HepG2 (cell line): ENCODE results near the gene DGCR8. TPM values are rescaled to one million over a fixed set of nuclear protein-coding genes. Genes with fewer than 3 reads are reported as not detected.

Experiments
- CBX5 ChIP-seq: sonication (generic); formaldehyde crosslinking; IDR thresholded peaks from 2 replicates; pipeline ENCODE4 v1.4.0; 2020; ENCODE audit warnings: missing genetic modification reagents, borderline replicate concordance
- DPF2 ChIP-seq: sonication (generic); formaldehyde crosslinking; IDR thresholded peaks from 2 replicates; pipeline ENCODE4 v1.4.0; 2020; ENCODE audit warnings: mild to moderate bottlenecking, low read depth, missing genetic modification reagents, borderline replicate concordance
- KDM1A ChIP-seq: IDR thresholded peaks from 2 replicates; pipeline ENCODE4 v1.6.1; 2016; ENCODE audit warnings: missing compliant biosample characterization
- KLF11 ChIP-seq: IDR thresholded peaks from 2 replicates; pipeline ENCODE4 v1.6.1; 2016; ENCODE audit warnings: missing compliant biosample characterization
- PHF5A ChIP-seq: IDR thresholded peaks from one replicate; pipeline ENCODE4 v1.6.1; 2018; ENCODE audit warnings: low read depth, missing genetic modification reagents; ENCODE audit not compliant: unreplicated experiment
- RARA ChIP-seq: IDR thresholded peaks from 2 replicates; pipeline ENCODE4 v1.6.1; 2016; ENCODE audit warnings: missing genetic modification reagents, missing compliant biosample characterization
- RFX3 ChIP-seq: IDR thresholded peaks from 2 replicates; pipeline ENCODE4 v1.6.1; 2016; ENCODE audit warnings: missing biosample characterization, missing genetic modification reagents
- SMC3 ChIP-seq: IDR thresholded peaks from 2 replicates; pipeline ENCODE4 v1.6.1; 2011; ENCODE audit warnings: low read length, improper control_type of control experiment
- SOX13 ChIP-seq, 3 experiments: fragments of 450-650 bp in 1 of 3; sonication (generic) in 1 of 3; formaldehyde crosslinking in 1 of 3; IDR thresholded peaks in 2 of 3; conservative IDR thresholded peaks in 1 of 3; 2 replicates each; pipeline versions ENCODE4 v1.5.0 to v1.6.1; 2016 to 2020; ENCODE audit warnings: antibody characterized with exemption in 1 of 3, mild to moderate bottlenecking in 1 of 3, missing compliant biosample characterization in 1 of 3, missing genetic modification reagents in 1 of 3, moderate library complexity in 1 of 3
- SP4 ChIP-seq: sonication (generic); formaldehyde crosslinking; IDR thresholded peaks from 2 replicates; pipeline ENCODE4 v1.8.1; 2023; ENCODE audit warnings: mild to moderate bottlenecking, missing genetic modification reagents
- TBX2 ChIP-seq: sonication (generic); formaldehyde crosslinking; IDR thresholded peaks from 2 replicates; pipeline ENCODE4 v1.5.0; 2020; ENCODE audit warnings: missing genetic modification reagents, mild to moderate bottlenecking, borderline replicate concordance
- TBX3 ChIP-seq: fragments of 450-650 bp; IDR thresholded peaks from 2 replicates; pipeline ENCODE4 v1.6.1; 2017; ENCODE audit warnings: antibody characterized with exemption, mild to moderate bottlenecking, inconsistent platforms, borderline replicate concordance
- THYN1 ChIP-seq: sonication (generic); formaldehyde crosslinking; IDR thresholded peaks from 2 replicates; pipeline ENCODE4 v1.8.1; 2023; ENCODE audit warnings: low read depth, mild to moderate bottlenecking, moderate library complexity, missing genetic modification reagents, borderline replicate concordance
- TP53 ChIP-seq: sonication (generic); formaldehyde crosslinking; conservative IDR thresholded peaks from 2 replicates; pipeline ENCODE4 v1.4.0; 2020; ENCODE audit warnings: missing genetic modification reagents
- TSC22D2 ChIP-seq: sonication (generic); formaldehyde crosslinking; IDR thresholded peaks from 2 replicates; pipeline ENCODE4 v1.5.1; 2020; ENCODE audit warnings: missing genetic modification reagents, mild to moderate bottlenecking, borderline replicate concordance
- ZFP36L1 ChIP-seq: sonication (generic); formaldehyde crosslinking; IDR thresholded peaks from 2 replicates; pipeline ENCODE4 v1.8.0; 2022; ENCODE audit warnings: mild to moderate bottlenecking, missing genetic modification reagents, moderate library complexity
- ZMYM3 ChIP-seq: sonication (generic); formaldehyde crosslinking; IDR thresholded peaks from 2 replicates; pipeline ENCODE4 v1.5.1; 2020; ENCODE audit warnings: mild to moderate bottlenecking, missing genetic modification reagents
- ZNF124 ChIP-seq: sonication (generic); formaldehyde crosslinking; IDR thresholded peaks from 2 replicates; pipeline ENCODE4 v1.4.0; 2020; ENCODE audit warnings: missing genetic modification reagents
- ZNF205 ChIP-seq: IDR thresholded peaks from 2 replicates; pipeline ENCODE4 v1.6.1; 2018; ENCODE audit warnings: missing biosample characterization, missing genetic modification reagents
- ZNF235 ChIP-seq: sonication (generic); formaldehyde crosslinking; IDR thresholded peaks from 2 replicates; pipeline ENCODE4 v1.8.1; 2023; ENCODE audit warnings: mild to moderate bottlenecking, missing genetic modification reagents, borderline replicate concordance
- ZNF510 ChIP-seq: sonication (generic); formaldehyde crosslinking; IDR thresholded peaks from 2 replicates; pipeline ENCODE4 v1.4.0; 2020; ENCODE audit warnings: low read depth, mild to moderate bottlenecking, missing genetic modification reagents
- ZNF547 ChIP-seq: sonication (generic); formaldehyde crosslinking; IDR thresholded peaks from 2 replicates; pipeline ENCODE4 v1.5.1; 2020; ENCODE audit warnings: mild to moderate bottlenecking, missing genetic modification reagents
- ZNF616 ChIP-seq: sonication (generic); formaldehyde crosslinking; IDR thresholded peaks from 2 replicates; pipeline ENCODE4 v1.5.0; 2020; ENCODE audit warnings: low read depth, mild to moderate bottlenecking, missing genetic modification reagents
- ZNF773 ChIP-seq: sonication (generic); formaldehyde crosslinking; IDR thresholded peaks from 2 replicates; pipeline ENCODE4 v1.4.0; 2020; ENCODE audit warnings: missing genetic modification reagents, borderline replicate concordance
- ZSCAN29 ChIP-seq: sonication (generic); formaldehyde crosslinking; conservative IDR thresholded peaks from 2 replicates; pipeline ENCODE4 v1.4.0; 2020; ENCODE audit warnings: mild to moderate bottlenecking, missing genetic modification reagents
- polyA plus RNA-seq, 8 experiments: library from polyadenylated mRNA; depleted of rRNA in 3 of 8; stranded (reverse) in 7 of 8; unstranded in 1 of 8; fragments of >200 nt; fragmentation: Illumina TruSeq in 4 of 8; extraction: Trizol in 4 of 8; gene quantifications; 2 replicates each; pipeline versions ENCODE4 v1.2.1 to v1.2.3, GENCODE V29; 2011 to 2016; ENCODE audit warnings: low read depth in 4 of 8, missing spikeins in 1 of 8, mixed read lengths in 1 of 8; ENCODE audit not compliant: insufficient read depth in 1 of 8
- total RNA-seq, 5 experiments: library from RNA; depleted of rRNA; stranded (reverse); fragments of >200 nt; fragmentation: Illumina TruSeq; extraction: Trizol; gene quantifications; 2 replicates each; pipeline ENCODE4 v1.2.3, GENCODE V29; 2016; ENCODE audit warnings: low read depth in 1 of 5
- TF ChIP-seq, protein P1 (sequence below): sonication (generic); formaldehyde crosslinking; IDR thresholded peaks from 2 replicates; pipeline ENCODE4 v1.8.1; 2022; ENCODE audit warnings: mild to moderate bottlenecking, missing genetic modification reagents
- TF ChIP-seq, protein P2 (sequence below): sonication (generic); IDR thresholded peaks from 2 replicates; pipeline ENCODE4 v1.6.1; 2016; ENCODE audit warnings: low read depth, borderline replicate concordance
- TF ChIP-seq, protein P3 (sequence below): sonication (generic); formaldehyde crosslinking; IDR thresholded peaks from 2 replicates; pipeline ENCODE4 v1.9.0; 2022; ENCODE audit warnings: missing genetic modification reagents, mild to moderate bottlenecking, borderline replicate concordance

DGCR8 gene
- total and polyA plus RNA-seq, 2 of the 13 experiments (the other 11 are each of a cell fraction or from before 2014, with no cell fraction given) = 10.2 to 23.2 TPM

DNA sequence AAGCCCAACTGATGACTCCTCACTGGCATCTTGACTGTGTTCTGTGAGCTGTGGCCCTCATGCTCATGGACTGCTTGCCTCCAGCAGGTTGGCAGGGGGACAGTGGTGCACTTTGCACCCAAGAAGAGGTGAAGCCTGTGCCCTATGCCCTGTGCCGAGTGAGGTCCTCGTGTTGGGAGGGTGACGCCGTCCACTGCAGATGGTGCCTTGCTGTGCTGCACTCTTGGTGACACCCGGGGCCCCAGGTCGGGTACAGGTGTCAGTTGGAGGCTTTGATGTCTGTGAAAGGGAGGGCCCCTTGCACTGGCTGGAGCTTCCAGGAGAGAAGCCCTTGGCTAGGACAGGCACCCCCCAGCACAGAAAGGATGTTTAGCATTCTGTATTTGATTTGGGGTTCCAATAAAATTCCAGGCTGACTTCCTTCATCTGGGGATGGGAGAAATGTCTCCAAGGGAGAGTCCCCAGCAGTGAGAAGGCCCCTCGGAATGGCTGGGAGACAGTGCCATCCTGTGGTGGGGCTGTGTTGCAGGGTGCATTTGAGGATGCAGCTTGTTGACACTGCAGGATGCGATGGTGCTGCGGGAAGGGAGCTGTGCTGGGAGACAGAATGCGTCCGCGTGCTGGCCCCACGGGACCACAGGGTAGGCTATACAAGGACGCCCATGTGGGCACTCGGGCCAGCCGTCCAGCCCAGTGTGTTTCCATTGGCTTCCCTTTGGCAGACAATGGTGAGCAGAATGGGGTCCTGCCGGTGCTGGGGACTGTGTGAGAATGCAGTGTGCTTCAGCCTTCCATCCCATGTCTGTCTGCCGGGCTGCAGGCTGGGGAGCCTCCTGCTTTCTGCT is 49.1 kb downstream of the DGCR8 start (continued):
- TF ChIP-seq ZNF235 (CRISPR knock-in tag) (no peak), RARA (CRISPR knock-in tag) (peak; percentile 68), ZNF510 (CRISPR knock-in tag) (no peak), SOX13 (IDR thresholded peaks at IDR 0.05) (no peak), SOX13 (CRISPR knock-in tag; conservative IDR thresholded peaks at IDR 0.05 in 1 of 2, IDR thresholded peaks at IDR 0.05 in 1 of 2) (0 out of 4 replicates have a peak, but pooled peaks of 1 of the 2 experiments have one; percentile 2), TBX2 (CRISPR knock-in tag) (0 out of 2 replicates have a peak, but pooled peaks have one; percentile 8), CBX5 (no peak), SMC3 (peak; percentile 36), PHF5A (CRISPR knock-in tag) (no peak), THYN1 (CRISPR knock-in tag) (no peak), ZSCAN29 (CRISPR knock-in tag) (no peak), ZNF773 (CRISPR knock-in tag) (no peak), ZMYM3 (CRISPR knock-in tag) (no peak; the same call in 1 of the 2 replicates), KDM1A (CRISPR knock-in tag) (peak; percentile 65; the same call in 1 of the 2 replicates), ZNF124 (no peak), TP53 (CRISPR knock-in tag) (no peak), ZNF616 (no peak), TBX3 (0 out of 2 replicates have a peak, but pooled peaks have one; percentile 45), ZNF547 (CRISPR knock-in tag) (no peak), SP4 (no peak), TSC22D2 (CRISPR knock-in tag) (no peak), RFX3 (CRISPR knock-in tag) (no peak), KLF11 (CRISPR knock-in tag) (no peak), DPF2 (CRISPR knock-in tag) (no peak), ZNF205 (CRISPR knock-in tag) (no peak), ZFP36L1 (CRISPR knock-in tag) (no peak)
- TF ChIP-seq, protein P1, sequence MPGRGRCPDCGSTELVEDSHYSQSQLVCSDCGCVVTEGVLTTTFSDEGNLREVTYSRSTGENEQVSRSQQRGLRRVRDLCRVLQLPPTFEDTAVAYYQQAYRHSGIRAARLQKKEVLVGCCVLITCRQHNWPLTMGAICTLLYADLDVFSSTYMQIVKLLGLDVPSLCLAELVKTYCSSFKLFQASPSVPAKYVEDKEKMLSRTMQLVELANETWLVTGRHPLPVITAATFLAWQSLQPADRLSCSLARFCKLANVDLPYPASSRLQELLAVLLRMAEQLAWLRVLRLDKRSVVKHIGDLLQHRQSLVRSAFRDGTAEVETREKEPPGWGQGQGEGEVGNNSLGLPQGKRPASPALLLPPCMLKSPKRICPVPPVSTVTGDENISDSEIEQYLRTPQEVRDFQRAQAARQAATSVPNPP (CRISPR knock-in tag) = no peak
- TF ChIP-seq, protein P2, sequence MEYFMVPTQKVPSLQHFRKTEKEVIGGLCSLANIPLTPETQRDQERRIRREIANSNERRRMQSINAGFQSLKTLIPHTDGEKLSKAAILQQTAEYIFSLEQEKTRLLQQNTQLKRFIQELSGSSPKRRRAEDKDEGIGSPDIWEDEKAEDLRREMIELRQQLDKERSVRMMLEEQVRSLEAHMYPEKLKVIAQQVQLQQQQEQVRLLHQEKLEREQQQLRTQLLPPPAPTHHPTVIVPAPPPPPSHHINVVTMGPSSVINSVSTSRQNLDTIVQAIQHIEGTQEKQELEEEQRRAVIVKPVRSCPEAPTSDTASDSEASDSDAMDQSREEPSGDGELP = no peak
- TF ChIP-seq, protein P3, sequence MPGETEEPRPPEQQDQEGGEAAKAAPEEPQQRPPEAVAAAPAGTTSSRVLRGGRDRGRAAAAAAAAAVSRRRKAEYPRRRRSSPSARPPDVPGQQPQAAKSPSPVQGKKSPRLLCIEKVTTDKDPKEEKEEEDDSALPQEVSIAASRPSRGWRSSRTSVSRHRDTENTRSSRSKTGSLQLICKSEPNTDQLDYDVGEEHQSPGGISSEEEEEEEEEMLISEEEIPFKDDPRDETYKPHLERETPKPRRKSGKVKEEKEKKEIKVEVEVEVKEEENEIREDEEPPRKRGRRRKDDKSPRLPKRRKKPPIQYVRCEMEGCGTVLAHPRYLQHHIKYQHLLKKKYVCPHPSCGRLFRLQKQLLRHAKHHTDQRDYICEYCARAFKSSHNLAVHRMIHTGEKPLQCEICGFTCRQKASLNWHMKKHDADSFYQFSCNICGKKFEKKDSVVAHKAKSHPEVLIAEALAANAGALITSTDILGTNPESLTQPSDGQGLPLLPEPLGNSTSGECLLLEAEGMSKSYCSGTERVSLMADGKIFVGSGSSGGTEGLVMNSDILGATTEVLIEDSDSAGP (CRISPR knock-in tag) = peak; percentile 60; the same call in 1 of the 2 replicates
